NAMALWA (cell line): Measurements from ENCODE around the gene RMI1.
A peak's percentile ranks its signal among the peaks of the same experiment; 100 is the strongest.

ENCODE experiments used
- DNase-seq: peaks from one replicate; pipeline ENCODE4 v3.0.0-alpha.2; 2015; ENCODE audit warnings: low spot score

Gene RMI1

DNA sequence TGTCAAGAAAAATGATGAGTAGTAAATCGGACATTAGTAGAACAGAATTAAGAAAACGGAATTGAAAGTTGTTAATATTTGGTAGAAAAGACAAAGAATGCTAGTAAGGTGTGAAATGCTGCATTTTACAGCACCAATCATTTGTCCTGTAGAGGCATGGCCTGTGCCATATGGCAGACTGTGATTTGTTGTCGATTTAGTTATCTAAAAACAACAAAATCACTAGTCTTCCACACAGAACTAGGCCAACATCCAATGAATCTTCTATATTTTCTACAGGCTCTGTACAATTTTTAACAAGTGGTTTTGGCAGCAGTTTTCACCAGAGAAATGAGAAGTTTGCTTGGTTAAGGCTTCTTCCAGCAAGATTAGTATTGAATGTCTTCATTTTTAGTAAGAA lies 11.0 kb upstream of the RMI1 start:
- no peak for DNase-seq

DNA sequence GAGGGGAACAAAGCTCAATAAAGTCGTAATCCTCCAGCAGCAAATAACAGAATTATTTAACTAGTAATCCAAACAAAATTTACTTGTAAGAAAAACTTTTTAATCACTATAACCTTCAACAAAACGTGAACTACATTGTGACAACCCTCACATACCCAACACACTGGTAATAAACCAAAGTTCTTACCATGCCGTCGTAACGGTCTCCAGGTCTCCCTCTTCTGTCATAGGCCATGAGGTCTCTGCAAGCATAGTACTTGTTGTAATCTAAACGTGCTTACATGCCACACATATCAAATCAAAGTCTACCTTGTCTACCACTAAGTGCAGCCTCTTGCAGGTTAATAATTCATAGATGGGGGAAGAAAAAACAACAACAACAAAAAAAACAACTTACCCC lies 9.1 kb upstream of the RMI1 start:
- DNase-seq: no peak

GRCh38 chr9:83972286-83972685 lies 8.3 kb upstream of the RMI1 start:
- peak; percentile 29 for DNase-seq

DNA sequence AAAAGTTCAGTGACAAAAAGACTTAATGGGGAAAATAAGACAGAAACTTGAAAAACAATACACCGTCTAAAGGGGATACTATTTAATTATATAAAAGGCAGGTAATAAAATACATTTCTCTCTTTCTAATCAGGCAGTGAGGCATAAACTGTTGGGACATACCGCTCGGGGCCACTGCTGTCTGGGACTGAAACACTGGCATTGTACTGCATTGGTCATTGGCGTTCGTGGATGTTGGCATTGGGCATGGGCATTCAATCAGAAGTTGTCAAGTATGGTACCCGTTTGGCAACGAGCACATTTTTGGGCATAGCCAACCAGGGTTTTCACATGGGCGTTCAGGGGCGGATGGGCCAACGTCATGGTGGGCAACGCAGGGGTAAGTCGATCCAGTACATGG lies 5.3 kb upstream of the RMI1 start:
- DNase-seq: no peak

GRCh38 chr9:83976372-83976771 lies 4.2 kb upstream of the RMI1 start:
- no peak for DNase-seq

DNA sequence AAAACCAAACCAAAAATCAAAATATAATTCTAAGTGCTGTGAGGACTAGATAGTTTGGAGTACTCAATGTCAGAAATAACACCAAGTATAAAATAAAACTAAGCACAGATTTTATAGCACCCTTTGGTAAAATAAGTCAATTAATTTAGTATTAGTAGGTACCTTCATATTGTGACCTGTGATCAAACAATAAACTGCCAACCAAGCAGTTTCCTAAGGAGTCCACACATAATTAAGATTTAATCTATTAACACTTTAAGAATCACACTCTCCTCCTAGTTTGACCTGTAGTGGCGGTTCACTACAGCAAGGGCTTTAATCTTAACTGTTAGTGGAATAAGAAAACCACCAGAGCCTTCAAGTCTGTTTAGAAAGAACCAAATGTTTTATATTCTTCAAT lies 3.4 kb upstream of the RMI1 start:
- DNase-seq: no peak

DNA sequence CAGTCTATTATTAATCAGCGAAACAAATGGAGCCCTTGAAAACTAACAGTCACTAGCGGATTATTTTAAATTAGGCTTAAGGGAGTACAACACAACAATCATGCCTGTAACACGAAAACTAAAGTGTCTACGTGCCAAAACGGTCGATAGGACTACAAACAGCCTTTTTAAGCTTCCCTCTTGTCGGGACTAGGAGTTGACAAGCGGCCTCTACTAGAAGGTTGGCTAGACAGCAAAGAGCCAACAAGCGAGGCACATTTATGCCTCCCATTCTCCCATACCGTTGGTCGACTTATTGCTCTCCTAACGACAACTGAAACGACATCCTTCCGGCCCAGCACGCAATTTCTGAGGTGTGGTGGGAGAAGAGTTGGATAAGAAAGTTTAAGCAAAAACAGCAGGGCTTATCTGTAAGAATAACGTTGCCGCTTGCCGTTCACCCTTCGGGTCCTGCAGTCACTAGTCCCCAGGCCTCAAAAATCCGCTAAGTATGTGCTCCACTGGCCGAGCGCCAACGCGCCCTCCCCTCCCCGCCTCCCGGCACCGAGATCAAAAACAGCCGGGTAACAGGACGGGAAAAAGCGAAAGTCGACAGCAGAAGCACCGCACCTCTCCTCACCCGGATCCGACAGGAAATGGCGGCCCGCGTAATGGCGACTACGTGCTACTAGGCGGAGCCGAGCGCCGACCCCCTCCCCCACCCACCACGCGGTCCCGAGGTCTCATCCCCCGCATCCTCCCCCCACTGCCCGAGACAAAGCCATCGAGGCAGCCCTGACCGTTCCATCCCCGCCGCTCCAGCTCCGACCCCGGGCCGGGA lies 1.4 kb upstream of the RMI1 start:
- peak; percentile 86 for DNase-seq

GRCh38 chr9:83979812-83980394 lies 702 bp upstream of the RMI1 start, which contains the start of gene HNRNPK:
TSS of gene HNRNPK (minus strand) at chr9:83980215. CDS start at chr9:83978252, 1,963 bp downstream.
- DNase-seq: peak; percentile 97

GRCh38 chr9:83981126-83981871 lies 694 bp downstream of the RMI1 start:
- peak; percentile 68 for DNase-seq

- peak; percentile 48 for DNase-seq
These were observed 5.6 kb downstream of the RMI1 start for GRCh38 chr9:83986195-83986594.

- no peak for DNase-seq
These were observed 6.3 kb downstream of the RMI1 start for GRCh38 chr9:83986765-83987401.

DNA sequence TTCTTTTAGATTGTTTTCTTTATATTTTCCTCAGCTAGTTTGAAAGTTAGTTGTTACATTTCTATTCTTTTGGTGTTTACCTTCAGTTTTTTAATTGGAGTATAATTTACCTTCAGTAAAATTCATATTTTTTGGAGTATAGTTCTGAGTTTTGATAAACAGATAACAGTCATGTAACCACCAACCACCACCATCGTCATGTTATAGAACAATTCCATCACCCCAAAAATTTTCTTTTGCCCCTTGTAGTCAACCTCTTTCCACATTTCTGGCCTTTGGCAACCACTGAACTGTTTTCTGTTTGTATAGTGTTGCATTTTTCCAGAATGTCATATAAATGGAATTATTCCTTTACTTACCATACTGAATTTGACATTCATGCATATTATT lies 6.8 kb downstream of the RMI1 start:
- no peak for DNase-seq

- no peak for DNase-seq
These were observed 7.8 kb downstream of the RMI1 start for GRCh38 chr9:83988411-83988810.

DNA sequence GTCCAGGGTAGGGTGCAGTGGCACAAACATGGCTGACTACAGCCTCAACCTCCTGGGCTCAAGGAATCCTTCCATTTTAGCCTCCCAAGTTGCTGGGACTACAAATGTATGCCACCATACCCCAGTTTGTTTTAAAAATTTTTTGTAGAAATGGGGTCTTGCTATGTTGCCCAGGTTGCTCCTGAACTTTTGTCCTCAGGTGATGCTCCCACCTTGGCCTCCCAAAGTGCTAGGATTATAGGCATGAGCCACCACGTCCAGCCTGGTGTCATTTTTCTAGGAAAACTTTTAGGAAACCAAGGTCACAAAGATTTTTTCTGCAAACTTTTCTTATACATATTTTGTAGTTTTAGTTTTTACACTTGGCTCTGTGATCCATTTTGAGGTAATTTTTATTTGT lies 10.8 kb downstream of the RMI1 start:
- no peak for DNase-seq

GRCh38 chr9:83992407-83992806 lies 11.8 kb downstream of the RMI1 start:
- no peak for DNase-seq

- no peak for DNase-seq
These were observed 12.3 kb downstream of the RMI1 start for GRCh38 chr9:83992901-83993300.

DNA sequence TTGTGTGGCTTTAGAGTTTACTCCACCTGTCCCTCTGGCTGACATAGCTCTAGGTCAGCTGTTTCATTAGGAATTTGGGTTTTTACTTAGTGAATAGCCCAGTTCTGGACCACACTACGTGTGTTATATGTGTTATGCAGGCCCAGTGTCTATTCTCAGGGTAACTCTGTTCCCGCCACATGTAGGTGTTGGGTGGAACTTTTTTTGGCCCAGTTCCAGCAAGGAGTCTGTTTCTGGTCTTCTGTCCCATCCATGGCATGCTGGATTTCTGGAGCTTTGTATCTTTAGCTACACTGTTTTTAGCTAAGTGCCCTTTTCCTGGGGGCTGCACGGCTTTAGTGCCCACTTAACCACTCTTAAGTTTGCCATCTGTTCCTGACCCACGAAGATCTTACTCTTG lies 15.5 kb downstream of the RMI1 start:
- DNase-seq: no peak

DNA sequence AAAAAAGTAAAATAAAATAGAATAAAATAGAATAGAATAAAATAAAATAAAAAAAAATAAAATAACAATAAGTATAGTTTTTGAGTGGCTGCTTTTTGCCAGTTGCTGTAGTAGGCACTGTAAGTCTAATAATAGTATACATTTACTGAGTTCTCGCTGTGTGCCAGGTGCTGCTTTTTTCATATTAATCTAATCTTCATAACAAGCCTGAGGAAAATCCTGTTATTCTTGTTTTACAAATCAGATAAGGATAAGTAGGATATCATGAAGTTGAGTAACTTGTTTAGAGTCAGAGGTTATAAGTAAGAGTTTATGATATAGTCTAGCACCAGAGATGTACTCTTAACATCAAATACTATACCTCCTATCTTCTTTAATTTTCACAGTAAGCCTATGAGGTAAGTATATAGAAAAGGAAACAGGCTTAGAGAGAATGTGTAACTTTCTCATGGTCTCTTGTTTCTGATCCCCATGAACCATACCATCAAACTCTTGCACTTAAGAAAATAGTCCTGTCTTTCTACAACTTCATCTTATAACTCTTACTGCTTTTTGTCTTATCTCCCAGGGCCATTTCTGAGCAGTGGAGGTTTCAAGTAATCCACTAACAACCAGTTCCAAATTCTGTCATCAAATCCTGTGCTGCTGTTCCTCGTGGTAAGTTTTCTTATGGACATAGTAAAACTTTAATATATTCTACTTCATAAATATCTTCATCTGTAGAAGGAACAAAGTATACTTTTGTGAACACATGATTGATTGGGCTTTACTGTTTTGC lies 18.7 kb downstream of the RMI1 start:
- no peak for DNase-seq

DNA sequence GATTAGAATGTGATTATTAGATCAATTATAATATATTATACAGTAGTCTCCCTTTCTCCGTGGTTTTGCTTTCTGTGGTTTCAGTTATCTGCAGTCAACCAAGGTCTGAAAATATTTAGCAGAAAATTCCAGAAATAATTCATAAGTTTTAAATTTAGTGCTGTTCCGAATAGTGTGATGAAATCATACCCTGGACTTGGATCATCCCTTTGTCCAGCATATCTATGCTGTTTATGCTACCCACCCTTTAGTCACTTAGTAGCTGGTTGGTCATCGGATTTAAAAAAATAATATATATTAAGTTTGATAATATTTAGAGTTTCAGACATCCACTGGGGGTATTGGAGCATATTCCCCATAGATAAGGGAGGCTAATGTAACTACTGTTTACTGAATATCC lies 19.6 kb downstream of the RMI1 start:
- no peak for DNase-seq

DNA sequence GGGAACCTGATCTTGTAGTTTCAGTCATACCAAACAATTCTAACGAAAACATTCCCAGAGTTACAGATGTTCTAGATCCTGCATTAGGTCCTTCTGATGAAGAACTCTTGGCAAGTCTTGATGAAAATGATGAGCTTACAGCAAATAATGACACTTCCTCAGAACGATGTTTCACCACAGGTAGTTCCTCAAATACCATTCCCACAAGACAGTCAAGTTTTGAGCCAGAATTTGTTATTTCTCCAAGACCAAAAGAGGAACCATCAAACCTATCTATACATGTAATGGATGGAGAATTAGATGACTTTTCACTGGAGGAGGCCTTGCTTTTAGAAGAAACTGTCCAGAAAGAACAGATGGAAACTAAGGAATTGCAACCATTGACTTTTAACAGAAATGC lies 21.0 kb downstream of the RMI1 start:
- DNase-seq: no peak

DNA sequence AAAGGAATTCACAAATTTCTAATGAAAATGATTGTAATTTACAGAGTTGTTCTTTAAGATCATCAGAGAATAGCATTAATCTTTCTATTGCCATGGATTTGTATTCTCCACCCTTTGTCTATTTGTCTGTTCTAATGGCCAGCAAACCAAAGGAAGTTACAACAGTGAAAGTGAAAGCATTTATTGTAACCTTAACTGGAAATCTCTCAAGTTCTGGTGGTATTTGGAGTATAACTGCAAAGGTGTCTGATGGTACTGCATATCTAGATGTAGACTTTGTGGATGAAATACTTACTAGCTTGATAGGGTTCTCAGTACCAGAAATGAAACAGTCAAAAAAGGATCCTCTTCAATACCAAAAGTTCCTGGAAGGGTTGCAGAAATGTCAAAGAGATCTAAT lies 21.7 kb downstream of the RMI1 start:
- peak; percentile 21 for DNase-seq

GRCh38 chr9:84003246-84003645 lies 22.6 kb downstream of the RMI1 start:
- no peak for DNase-seq
